Cerebellar nuclear complex (tissue), 1 donor: Measurements from ENCODE around the gene SLC66A2.

Experiments
- DNase-seq, 2 experiments: peaks; one replicate each; lab custom pipeline; 2025; lab: John Stamatoyannopoulos, UW

Gene SLC66A2

DNA sequence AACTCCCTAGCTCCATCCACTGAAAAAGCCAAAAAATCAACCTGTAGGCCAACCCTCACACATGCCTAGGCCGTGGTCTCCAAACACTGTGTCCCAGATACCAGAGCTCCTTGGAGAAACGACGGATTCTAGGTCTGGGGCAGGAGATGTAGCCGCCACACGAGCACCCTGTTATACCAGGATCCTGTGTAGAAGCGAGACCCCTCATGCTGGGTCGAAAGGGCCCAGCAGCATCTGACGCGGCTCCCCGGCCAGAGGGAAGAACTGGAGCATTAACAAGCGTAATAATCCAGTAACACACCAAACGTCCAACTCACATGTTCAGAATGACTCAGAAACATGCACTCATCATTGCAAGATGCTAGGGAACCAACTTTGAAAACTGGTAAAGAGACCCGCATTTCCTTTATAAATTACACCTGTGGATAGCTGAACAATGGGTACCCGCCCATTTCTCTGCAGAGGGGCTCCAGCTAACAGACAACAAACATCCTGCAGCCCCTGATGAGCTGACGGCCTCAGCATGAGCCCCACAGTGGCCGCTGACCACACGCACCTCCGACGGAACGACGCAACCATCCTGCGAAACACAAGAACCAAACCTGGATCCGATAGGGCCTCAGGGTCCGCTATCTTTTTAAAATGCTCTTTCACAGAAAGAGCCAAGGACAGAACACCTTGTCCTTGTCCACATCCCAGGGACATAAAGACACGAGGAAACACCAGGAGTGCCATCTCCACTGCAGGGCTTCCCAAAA, 14.2 kb downstream of the SLC66A2 start:
- DNase-seq = no peak

DNA sequence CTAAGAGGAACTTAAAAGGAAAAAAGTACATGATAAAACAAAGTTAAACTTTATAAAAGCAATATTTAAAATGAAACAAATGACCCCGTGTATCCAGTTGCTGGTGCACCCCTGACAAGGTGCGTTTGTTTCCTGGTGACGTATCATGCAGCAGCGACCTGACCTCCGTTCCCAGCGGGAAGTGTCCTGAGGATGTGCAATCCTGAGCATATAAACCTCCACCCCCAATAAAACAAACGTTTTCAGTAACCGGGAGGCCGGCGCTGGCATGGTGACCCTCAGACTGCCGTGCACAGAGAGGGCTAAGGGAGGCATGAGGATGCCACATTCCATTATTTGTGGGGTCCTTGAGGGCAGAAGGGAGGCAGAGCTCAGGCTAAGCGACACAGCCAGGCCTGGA, 14.8 kb downstream of the SLC66A2 start:
- no peak for DNase-seq

DNA sequence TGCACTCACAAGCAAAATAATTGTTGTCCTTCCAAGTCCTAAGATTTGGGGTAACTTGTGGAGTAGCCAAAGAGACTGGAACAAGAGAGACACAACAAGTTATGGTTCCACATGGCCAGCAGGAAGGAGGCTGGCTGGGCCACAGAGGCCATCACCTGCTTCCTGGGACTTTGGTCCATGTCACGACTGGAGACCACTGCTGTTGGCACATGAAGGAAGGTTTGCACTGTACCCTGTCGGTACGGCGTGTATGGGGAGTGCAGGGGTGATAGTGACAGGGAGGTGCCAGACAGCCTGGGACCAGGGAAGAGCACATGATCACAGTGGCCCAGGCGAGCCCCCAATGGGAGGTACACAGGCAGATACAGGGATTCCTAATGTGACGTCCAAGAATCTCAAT, 15.5 kb downstream of the SLC66A2 start:
- no peak for DNase-seq

DNA sequence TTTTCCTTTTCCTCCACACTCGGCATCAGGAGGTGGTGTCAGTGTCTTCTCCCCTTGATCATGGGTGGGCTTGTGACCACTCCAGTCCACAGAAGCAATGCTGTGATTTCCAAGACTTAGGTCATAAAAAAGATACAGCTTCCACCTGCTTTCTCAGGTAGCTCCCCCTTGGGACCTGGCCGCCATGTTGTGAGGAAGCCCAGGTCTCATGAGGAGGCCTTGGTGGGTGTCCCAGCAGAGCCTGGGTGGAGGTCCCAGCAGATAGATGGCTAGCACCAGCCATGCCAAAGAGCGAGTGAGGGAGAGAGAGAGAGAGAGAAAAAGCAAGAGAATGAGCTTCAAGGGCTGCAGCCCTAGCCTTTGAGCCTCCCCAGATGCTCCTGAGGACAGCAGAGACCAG, 16.0 kb downstream of the SLC66A2 start:
- DNase-seq = no peak

DNA sequence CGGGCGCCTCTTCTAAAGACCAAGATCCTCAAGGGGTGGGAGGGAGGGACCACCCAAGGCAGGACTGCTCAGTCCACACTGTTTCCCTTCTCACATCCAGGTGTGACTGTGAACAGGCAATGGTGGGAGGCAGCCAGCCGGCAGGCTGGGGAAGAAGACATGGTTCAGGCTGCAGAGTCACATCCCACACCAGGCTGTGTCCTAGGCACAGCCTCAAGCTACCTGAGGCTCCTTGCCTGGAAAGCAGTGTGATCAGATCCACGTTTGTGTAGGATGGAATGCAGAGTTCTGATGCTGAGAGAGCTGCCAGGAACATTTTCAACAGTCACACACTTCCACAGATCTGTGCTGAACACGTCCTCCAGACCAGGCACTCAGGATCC, 16.4 kb downstream of the SLC66A2 start:
- no peak for DNase-seq

DNA sequence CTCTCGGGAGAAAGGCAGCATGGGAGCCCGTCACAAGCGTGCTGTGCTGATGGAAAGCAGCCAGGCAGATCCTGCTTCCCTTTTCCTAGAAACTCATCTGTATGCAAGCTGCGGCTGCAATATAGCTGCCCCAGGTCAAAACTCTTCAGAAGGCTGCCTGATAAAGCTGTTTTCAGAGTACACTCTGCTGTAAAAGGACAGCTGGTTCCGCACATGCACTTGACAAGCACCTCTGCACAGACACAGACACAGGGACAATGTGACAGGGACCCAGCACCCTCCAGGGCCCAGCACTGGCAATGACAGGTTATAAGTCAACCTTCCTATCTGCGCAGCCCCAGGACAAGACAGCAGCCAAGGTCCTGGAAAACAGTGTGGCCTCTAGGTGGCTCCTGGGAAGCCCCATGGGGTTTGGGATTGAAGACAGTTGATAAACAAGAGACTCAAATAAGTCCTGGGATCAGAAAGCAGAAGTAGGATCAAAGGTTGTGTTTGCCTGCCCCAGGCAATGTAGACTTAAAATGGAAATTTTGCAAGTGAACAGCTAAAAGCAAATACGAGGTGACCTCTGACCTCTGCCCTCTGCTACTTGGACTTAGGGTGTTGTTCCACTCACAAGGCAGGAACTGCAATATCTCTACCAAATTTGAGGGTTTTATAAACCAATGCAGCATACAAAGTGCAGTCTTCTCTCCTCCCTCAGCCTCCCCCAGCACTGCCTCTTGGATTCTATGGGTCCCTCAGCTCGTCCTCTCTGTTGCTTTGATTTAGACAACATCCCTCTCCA, 16.9 kb downstream of the SLC66A2 start:
- no peak for DNase-seq

DNA sequence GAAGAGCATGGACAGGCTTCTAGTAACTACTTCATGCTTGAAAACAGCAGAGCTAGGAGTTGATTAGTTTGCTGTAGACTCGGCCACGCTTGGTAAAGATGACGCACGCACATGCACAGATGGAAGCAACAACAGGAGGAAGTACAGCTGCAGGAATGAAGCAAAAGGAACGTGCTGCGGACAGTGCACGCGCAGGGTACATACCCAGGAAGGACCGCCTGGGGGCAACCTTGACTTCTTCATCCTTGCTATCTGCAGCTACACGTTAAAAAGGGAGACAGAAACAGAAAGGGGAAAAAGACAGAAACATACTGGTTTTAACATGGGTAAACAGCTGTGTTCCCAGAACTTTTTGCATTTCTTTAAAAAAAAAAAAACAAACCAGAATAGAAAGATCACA, 17.7 kb downstream of the SLC66A2 start:
- no peak for DNase-seq

DNA sequence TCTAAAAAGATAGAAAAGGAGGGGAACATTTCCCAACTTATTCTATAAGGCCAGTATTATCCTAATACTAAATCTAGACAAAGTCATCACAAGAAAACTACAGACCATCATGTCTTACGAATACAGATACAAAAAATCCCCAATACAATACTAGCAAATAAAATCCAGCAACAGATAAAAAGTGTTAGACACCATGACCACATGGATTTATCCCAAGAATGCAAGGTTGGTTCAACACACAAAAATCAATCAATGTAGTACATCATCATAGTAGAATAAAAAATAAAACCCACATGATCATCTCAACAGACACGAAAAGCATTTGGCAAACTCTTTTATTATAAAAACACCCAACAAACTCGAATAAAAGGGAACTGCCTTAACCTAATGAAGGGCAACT, 18.5 kb downstream of the SLC66A2 start:
- DNase-seq = no peak

DNA sequence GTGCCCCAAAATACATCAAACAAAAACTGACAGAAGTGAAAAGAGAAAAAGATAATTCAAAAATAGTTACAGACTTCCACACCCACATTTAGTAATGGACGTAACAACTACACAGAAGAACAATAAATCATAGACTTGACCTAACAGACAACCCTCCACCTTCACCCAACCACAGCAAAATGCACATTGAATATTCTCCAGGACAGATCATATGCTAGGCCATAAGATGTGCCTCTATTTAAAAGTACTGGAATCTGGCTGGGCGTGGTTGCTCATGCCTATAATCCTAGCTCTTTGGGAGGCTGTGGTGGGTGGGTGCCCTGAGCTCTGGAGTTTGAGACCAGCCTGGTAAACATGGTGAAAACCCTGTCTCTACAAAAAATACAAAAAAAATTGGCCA, 20.0 kb downstream of the SLC66A2 start:
- no peak for DNase-seq

DNA sequence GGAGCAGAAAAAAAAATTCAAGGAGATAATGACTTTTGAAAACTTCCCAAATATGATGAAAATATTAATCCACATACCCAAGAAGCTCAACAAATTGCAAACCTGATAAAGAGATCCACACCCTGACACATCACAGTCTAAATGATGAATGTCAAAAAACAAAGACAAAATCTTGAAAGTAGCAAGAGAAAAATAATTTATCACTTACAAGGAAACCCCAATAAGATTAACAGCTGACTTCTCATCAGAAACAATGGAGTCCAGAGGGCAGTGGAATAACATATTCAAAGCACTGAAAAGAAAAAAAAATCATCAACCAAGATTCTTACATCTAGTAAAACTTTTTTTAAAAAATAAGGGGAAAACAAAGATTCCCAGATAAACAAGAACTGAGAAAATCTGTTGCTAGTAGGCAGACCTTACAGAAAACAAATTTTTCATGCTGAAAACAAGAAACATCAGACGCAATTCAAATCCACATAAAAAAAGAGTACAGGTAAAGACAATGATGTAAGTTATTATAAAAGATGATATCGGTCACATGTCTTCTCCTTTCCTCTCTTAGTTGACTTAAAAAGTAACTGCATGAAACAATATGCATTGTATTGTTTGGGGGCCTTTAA, 21.3 kb downstream of the SLC66A2 start:
- DNase-seq = no peak

DNA sequence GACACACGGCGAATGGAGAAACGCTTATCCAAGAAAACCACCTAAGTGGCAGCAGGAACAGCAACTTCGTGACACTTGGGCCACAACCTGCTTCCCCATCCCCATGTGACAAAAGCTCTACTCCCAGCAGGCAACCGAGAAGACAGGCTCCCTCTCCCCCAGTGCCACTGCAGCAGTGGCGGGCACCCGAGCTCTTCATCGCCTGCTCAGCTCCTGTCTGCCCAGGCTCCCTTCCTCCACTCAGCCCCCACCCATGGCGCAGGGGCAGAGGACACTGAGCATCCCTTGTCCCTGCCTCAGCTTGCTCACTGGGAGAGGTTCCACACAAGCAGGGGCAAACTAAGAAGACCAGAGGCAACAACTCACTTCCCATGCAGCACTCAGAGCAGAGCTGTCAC, 22.9 kb downstream of the SLC66A2 start:
- DNase-seq = no peak

DNA sequence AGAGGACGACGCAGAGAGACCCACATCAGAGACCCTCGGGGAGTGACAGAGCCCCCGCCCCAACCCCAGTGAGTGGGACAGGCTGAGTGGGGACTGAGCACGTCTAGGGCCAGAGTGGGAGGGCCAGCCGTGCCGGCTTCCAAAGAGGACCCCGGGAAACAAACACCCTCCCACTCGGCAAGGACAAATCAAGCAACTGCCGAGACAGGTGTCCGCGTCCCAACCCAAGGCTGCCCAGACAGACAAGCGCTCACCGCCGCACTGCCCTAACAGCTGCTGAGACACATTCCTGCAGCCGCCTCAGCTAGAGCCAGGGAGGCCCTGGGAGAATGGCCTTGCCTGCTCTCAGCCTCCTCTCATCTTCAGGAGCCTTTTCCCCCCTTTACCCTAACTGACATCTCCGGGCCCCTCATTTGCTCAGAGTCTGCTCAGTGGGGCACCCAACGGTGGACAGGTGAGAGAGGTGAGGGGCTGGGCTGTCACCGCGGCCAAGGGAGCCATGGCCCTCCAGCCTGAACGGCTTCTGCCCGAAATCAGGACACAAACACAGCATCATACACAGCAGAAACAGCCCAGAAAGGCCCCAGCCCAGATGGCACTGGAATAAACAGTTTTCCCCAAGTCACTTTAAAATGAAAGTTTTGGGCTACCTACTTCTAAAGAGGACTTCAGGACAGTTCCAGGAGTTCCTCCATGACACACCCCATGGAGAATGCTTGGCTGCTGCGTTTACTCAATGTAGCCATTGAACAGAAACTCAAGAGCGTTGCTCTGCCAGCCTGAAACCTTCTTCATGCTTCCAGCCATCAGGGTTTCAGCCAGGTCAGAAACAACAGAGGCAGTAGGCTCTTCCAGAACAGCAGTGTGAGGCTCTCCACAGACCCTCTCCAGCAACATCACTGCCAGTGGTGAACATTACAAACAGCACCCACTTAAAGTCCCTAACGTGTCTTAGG, 23.6 kb downstream of the SLC66A2 start:
- no peak for DNase-seq

DNA sequence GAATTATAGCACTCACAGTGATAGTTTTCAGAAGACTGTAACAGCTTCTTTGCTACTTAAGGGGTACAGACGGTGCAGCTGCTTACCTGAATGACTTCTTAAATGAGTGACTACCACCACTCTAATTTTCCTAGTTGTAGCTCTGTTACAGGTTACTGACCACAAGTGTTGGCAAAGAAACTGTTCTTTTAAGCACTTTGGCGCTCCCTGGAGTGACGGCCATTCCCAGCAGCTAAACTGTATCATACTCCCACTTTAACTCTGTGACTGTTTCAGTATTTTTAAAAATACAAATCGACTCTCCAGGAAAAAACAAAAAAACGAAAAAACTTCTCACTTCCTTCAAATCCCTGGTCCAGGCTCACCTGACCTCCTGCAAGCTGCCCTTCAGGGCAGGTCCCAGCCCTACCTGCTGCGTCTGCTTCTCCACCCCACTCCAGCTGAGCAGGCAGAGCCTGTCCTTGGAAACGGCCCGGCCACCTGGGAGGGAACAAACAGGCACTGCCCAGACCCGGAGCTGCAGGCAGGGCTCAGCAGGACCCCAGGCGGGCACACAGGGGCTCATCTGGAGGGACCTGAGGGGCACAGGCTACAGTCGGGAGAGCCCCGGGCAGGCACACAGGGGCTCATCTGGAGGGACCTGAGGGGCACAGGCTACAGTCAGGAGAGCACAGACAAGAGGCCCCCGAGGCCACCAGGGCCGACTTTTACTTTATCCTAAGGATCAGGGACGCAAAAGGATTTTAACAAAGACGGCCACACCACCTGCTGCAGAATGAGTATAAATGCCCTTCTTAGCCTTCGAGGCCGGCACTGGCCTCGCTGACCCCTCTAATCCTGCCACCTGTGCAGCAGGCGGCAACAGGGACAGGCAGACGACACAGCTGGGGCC, 24.5 kb downstream of the SLC66A2 start:
- no peak for DNase-seq

DNA sequence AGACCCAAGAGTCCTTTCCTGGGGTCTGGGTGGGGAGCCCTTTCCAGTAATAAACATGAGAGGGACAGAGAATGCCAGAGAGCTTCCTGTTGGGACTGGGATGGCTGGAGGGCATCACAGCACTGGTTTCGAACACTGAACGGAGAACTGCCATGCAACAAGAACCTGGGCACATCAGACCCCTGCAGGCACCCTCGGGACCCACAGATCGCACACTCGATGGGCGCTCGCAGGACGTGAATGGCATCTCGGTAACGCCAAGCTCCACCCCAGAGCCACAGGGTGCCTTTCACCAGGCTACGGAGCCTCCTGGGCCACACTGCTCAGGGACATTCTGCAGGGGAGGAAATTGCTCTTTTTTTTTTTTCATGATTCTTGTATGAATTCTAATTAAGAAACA, 25.1 kb downstream of the SLC66A2 start:
- DNase-seq = no peak

DNA sequence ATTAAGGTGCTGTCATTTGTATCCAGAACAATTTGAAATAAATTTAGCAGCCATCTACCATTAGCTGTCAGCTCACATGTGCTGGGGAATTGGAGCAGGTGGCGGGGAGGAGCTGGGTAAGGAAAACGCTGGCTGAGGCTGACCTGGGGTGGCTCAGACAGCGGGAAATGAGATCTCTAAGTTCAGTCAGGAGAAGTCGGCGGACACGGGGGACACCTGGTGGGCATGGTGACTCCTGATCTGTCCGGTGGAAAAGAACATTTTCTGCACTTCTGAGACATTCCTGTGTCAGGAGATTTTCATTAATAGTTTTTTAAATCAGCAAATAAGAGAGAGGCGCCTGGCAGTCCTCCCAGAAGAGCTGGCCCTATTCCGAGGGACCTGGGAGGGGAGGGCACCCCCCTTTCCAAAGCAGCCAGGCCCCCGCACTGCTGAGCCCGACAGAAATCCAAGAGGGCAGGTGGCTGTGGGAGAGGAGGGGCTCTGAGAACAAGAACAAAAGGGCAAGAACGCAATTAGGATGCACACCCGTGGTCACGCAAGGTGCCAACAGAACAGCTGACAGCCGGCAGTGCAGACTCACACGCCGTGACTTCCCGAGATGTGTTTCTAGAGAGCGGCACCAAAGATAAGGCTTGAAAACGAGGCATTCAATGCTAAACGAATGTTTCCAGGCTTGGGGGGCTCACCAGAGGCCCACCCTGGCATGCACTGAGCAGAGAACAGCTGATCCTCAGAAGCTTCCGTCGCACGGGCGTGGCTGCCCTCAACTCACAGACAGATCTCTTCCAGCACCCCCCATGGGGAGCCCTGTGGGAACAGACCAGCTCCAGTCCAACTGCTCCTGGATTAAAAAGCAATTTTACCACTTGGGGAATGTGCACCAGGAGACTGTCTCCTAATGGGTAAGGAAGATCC, 26.4 kb downstream of the SLC66A2 start:
- peak; percentile 32 to 68 for DNase-seq

DNA sequence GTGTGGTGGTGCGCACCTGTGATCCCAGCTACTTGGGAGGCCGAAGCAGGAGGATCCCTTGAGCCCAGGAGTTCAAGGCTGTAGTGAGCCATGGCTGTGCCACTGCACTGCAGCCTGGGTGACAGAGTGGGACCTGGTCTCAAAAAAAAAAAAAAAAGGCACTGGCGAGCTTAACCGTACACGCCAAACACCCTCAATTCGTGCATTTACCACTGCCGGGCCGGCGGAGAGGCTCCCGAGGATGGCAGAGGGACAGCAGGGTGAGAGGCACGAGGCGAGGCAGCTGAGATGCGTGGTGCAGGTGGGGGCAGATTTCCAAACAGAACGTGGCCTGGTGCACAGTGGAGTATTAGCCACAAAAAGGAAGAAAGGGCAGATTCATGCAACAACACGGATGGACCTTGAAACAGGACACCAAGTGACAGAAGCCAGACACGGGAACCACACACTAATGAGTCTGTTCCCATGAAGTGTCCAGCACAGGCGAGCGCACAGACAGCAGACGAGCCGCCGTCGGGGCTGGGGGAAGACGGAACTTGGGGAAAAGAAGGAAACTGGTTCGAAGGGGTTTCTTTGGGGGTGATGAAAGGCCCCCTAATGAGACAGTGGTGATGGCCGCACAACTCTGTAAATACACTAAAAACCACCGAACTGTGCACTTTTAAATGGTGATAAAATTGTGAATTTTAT, 27.4 kb downstream of the SLC66A2 start:
- no peak for DNase-seq

DNA sequence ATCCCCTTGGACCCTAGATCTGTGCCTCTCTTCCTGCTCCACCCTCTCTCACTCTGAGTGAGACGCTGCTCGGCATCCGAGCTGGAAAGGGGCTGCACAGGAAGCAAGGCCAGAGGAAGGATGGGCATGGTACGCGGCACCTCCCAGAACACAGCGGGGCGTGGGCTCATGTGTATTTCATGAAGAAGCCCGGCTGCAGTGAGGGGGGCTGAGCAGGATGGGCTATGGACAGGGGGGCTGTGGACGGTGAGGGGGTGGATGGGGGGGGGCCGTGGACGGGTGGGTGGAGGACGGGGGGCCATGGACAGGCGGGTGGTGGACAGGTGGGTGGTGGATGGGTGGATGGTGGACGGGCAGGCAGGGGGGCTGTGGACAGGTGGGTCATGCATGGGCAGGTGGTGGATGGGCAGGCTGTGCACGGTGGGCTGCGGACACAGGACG, 28.5 kb downstream of the SLC66A2 start:
- DNase-seq = no peak

DNA sequence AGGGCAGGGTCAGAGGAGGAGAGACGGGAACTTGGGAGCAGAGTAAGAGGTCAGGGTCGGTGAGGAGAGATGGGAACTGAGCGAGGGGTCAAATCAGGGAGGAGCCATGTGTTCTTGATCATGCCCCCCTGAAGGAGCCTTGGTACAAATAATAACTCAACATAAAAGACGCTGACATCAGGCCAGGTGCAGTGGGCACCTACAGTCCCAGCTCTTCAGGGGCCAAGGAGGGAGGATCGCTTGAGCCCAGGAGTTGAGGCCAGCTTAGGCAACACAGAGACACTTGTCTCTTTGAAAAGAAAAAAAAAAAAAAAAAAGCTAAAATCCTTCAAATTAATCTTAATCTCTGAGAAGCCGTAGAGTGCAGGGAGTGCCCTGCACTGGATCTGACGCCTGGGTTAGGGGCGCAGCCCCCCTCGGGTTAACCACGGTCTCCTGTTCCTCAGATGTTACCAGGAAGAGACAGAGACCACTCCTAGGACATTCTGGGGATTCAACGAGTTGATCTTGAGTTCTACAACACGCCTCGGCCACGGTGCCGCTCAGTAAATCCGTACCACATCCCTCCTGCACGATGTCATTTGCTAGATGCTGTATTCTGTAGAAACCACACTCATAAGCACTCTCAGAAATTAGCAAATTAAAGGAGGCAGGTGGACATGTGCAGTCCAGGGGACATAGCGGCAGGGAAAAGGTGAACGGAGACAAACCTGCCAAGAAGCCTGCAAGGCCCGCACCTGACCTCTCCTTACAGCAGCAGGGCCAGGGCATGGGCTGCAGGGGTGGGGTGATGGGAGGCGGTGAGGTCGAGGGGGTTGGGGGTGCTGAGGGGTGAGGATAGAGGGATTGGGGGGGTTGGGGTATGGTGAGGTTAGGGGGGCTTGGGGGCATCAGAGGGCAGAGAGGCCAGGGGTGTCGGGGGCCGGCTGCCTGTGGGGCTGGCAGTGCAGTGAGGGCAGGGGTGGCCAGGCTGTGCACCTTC, 29.2 kb downstream of the SLC66A2 start:
- no peak for DNase-seq
